GM12875 (cell line): ENCODE measurements around the gene IL21R.

Experiments
- H3K4me3 ChIP-seq: one replicate; pipeline ENCODE4 v1.5.1; 2011; ENCODE audit warnings: low read depth, low read length, control low read depth
- TF ChIP-seq, protein P1 (sequence below): IDR thresholded peaks from 2 replicates; pipeline ENCODE4 v1.5.1; 2011; ENCODE audit warnings: low read depth, mild to moderate bottlenecking, control low read depth, inconsistent platforms, low read length, moderate library complexity, borderline replicate concordance; ENCODE audit not compliant: insufficient read depth

Gene IL21R

GRCh38 chr16:27458258-27458657, 56.3 kb downstream of the IL21R start:
- TF ChIP-seq, protein P1, sequence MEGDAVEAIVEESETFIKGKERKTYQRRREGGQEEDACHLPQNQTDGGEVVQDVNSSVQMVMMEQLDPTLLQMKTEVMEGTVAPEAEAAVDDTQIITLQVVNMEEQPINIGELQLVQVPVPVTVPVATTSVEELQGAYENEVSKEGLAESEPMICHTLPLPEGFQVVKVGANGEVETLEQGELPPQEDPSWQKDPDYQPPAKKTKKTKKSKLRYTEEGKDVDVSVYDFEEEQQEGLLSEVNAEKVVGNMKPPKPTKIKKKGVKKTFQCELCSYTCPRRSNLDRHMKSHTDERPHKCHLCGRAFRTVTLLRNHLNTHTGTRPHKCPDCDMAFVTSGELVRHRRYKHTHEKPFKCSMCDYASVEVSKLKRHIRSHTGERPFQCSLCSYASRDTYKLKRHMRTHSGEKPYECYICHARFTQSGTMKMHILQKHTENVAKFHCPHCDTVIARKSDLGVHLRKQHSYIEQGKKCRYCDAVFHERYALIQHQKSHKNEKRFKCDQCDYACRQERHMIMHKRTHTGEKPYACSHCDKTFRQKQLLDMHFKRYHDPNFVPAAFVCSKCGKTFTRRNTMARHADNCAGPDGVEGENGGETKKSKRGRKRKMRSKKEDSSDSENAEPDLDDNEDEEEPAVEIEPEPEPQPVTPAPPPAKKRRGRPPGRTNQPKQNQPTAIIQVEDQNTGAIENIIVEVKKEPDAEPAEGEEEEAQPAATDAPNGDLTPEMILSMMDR = no peak

GRCh38 chr16:27458987-27459688, 57.2 kb downstream of the IL21R start:
- TF ChIP-seq, protein P1 = no peak

More at GRCh38 chr16:27458258-27458657, 56.3 kb downstream of the IL21R start:
- no peak overlapping the region for H3K4me3 ChIP-seq

DNA sequence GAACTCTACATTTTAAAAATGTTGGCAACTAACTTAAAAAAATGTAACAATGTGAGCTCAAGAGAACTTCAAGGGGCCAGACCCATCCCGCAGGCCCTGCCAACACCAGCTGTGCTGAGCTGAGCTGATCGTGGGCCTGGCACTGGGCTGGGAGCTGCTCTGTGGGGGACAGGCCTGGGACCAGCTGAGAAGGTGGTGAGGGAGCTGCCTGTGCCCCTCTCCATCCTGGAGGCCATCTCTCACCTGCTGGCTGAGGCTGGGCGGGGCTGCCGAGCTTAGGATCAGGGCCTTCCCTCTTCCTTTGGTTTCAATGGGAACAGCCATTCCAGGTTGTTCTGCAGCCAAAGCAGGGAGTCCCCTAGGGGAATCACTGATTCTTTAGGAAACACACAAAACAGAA, 58.2 kb downstream of the IL21R start:
- no peak overlapping the region for H3K4me3 ChIP-seq
- TF ChIP-seq, protein P1 = no peak

More at GRCh38 chr16:27458987-27459688, 57.2 kb downstream of the IL21R start:
- H3K4me3 ChIP-seq = no peak overlapping the region

DNA sequence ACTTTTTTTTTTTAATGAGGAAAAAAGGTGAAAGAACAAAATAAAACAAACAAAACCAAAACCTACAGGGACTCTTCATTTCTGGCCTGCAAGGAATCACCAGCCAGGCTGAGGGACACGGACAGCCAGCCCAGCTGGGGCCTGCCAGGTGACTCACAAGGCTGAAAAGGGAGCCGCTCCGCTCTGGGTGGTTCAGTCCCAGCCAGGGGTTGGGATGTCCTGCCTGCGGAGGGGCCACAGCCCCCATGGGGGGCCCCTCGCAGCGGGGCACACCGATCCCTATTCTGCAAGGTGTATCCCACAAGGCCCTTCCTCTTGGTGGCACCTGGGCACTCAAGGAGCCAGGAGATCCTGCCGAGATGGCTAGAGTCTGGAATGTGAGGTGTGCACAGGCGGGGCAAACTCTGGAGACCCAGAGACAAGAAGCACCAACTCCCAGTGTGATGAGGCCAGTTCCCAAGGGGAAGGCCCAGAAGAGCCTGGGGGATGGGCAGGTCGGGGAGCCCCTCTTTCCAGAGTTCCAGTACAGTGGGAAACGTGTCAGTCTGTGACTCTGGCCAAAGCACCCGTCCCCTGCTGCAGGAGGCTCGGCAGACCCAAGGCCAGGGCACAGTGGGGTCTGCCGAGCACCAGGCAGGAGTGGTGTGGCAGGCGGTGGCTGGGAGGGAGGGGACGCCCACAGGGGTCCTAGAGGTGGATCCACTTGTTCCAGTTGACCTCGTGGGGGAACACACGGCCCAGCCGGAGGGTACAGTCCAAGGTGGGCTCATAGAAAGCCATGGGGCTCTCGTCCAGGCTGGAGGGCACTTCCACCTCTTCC, 58.9 kb downstream of the IL21R start:
- H3K4me3 ChIP-seq = no peak overlapping the region
- TF ChIP-seq, protein P1 = no peak

GRCh38 chr16:27461483-27462171, 59.7 kb downstream of the IL21R start:
- TF ChIP-seq, protein P1 = no peak

DNA sequence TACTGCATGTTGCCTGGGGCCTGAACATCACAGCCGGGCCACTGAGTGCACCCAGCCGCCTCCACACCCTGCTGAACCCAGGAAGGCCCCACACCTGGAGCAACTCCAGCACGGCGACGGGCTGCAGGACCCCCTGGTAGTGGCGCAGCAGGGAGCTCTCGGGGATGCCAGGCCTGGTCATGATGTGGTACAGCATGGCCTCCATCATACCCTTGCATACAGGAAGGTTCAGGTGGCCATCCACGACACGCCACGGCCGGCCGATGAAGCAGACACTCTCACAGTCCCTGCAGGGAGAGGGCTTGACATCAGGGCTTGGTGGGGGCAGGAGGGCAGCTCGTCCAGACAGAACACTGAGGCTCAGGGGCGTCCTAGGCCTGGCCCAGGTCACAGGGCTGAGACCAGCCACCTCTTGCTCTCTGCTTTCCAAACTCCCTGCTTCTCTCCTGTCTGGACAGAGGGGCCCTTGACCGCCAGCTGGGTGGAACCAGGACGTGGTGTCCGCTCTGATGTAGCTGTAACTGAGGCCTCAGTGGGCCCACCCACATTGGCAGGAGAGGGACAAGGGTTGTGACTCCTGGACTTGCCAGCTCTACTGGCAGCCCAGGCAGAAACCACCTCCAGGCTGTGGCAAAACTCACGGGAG, 60.3 kb downstream of the IL21R start:
- H3K4me3 ChIP-seq = no peak overlapping the region
- TF ChIP-seq, protein P1 = no peak

More at GRCh38 chr16:27461483-27462171, 59.7 kb downstream of the IL21R start:
- H3K4me3 ChIP-seq = no peak overlapping the region
